Mucosa of descending colon (tissue), 3 donors: Measurements from ENCODE around the gene NUCB2. TPM values are rescaled to one million over a fixed set of nuclear protein-coding genes. Genes with fewer than 3 reads are reported as not detected.

Experiments
- ATAC-seq: fragments of 200-7000 bp; cut with Tn5 transposase; one replicate; pipeline ENCODE4 v1.9.1; 2020; ENCODE audit warnings: mild to moderate bottlenecking, moderate library complexity
- DNase-seq, 3 donors: peaks; one replicate each; pipeline ENCODE4 v3.0.0-alpha.2; 2020
- H3K36me3 ChIP-seq: fragments of 200-600 bp; one replicate; pipeline ENCODE4 v1.8.0; 2021; ENCODE audit warnings: low read depth, mild to moderate bottlenecking
- H3K4me1 ChIP-seq: fragments of 200-600 bp; one replicate; pipeline ENCODE4 v1.8.0; 2021; ENCODE audit warnings: low read depth, mild to moderate bottlenecking
- H3K4me3 ChIP-seq: fragments of 200-600 bp; one replicate; pipeline ENCODE4 v1.8.0; 2021; ENCODE audit warnings: mild to moderate bottlenecking
- H3K9me3 ChIP-seq: fragments of 200-600 bp; one replicate; pipeline ENCODE4 v1.8.0; 2021; ENCODE audit warnings: mild to moderate bottlenecking
- intact Hi-C, 2 donors: fragments of 100-400 bp; cut with DNase I in 1 of 2; cut with micrococcal nuclease in 1 of 2; formaldehyde crosslinking; loops; one replicate each; pipeline versions ENCODE4 v1.11.0 to v1.11.1; 2022; cut with DNase I, micrococcal nuclease
- total RNA-seq, 3 donors: library from RNA; stranded (reverse); fragmentation: NEBNext Ultra II Directional in 2 of 3; extraction: Animal tissue kit (Norgen Biotek cat#: 25700) in 2 of 3; gene quantifications; one replicate each; pipeline versions ENCODE4 v1.2.1 to v1.2.4, GENCODE V29; 2021 to 2023
- TF ChIP-seq, protein P1 (sequence below): fragments of 200-600 bp; IDR thresholded peaks from one replicate; pipeline ENCODE4 v1.8.0; 2022; ENCODE audit warnings: antibody characterized with exemption, mild to moderate bottlenecking
- donor health status: DM: no; HTN: no; CAD: no; lungs with moderate emphysema.
- donor health status: DM: no; HTN: no; CAD: no.
- donor health status: DM: no; HTN: yes; CAD: no.

Gene NUCB2
- total RNA-seq, 3 donors from 2014 or later, result 22.4 to 75.4 (median 49.9) TPM

DNA sequence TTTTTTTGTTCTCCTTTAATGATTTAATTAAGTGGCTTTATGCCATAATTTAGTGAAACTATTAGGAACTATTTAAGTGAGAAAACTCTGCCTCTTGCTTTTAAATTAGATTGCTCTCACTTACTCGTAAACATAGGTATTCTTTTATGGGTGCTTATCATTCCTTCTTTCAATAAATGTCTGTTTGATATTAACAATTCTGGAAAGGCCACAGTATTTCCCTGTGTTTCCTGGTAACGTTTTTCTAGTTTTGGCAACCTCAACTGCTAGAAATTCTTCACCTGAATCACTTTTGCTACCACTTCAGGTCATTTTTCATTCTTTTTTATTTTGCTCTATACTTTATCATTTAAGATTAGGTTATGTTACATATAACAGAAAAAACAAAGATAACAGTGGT, 55.1 kb downstream of the NUCB2 start:
- no peak for DNase-seq
- Histone ChIP-seq H3K4me3 (no peak overlapping the region), H3K36me3 (no peaks in the 10 kb centered on the region), H3K4me1 (no peaks in the 10 kb centered on the region), H3K9me3 (no peaks in the 10 kb centered on the region)
- intact Hi-C loops, result no loop called here
- TF ChIP-seq, protein P1, sequence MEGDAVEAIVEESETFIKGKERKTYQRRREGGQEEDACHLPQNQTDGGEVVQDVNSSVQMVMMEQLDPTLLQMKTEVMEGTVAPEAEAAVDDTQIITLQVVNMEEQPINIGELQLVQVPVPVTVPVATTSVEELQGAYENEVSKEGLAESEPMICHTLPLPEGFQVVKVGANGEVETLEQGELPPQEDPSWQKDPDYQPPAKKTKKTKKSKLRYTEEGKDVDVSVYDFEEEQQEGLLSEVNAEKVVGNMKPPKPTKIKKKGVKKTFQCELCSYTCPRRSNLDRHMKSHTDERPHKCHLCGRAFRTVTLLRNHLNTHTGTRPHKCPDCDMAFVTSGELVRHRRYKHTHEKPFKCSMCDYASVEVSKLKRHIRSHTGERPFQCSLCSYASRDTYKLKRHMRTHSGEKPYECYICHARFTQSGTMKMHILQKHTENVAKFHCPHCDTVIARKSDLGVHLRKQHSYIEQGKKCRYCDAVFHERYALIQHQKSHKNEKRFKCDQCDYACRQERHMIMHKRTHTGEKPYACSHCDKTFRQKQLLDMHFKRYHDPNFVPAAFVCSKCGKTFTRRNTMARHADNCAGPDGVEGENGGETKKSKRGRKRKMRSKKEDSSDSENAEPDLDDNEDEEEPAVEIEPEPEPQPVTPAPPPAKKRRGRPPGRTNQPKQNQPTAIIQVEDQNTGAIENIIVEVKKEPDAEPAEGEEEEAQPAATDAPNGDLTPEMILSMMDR, result no peak
- no peak for ATAC-seq

DNA sequence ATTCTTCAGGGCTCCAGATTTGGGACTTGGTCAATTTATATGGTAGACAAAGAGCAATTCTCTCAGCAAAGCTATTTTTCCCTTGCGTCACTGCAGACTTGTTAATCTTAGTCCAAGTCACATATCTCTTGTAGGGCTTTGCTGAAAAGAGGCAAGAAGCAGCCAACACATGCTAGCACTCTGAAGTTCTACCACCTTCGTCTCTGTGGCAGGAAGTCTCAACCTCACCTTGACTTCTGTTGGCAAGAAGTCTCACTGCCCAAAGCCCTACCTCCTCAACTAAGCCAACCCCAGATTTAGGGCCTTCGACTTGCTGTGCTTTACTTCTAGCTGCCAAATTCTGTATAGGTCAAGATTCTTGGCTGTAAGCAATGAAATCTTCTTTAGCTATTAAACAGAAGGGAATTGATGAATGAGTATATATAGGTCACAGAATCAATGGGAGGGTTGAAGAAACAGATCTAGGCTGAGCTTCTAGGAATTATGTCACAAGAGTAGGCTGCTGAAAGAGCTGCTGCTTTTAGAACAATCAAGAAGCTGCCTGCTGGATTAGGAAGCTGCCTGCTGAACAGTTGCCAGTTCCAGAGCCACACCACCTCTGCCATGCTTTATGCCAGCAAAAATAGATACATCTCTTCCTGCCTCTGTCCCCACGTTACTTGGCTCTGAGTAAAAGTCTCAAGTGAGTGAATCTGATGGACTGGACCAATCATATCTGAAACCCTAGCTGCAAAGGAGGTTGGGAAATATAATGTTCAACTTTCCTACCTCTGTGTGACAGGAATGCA, 57.5 kb downstream of the NUCB2 start:
- Histone ChIP-seq H3K36me3 (no peaks in the 10 kb centered on the region), H3K9me3 (no peaks in the 10 kb centered on the region), H3K4me1 (no peaks in the 10 kb centered on the region), H3K4me3 (no peak overlapping the region)
- intact Hi-C loops, result no loop called here
- ATAC-seq (no peak), DNase-seq (no peak)
- TF ChIP-seq, protein P1, result no peak

DNA sequence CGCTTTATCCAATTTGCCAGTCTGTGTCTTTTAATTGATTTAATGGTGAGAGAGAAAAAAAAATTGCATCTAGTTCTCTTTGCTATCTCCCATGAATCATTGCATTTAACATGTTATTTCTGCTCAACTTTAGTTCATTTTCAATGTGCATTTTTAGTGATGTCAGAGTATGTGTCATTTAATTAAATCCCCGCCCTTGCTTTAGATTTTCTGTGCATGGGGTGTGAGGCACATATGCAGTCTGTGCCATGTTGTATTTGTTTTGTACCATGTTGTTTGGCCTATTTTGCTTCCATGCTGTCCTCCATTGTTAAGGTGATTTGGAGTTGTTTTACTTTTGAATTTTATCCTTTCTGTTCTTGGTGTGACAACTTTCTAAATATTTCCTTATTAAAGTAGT, 66.7 kb downstream of the NUCB2 start:
- DNase-seq (no peak), ATAC-seq (no peak)
- TF ChIP-seq, protein P1, result no peak
- no peaks in the 10 kb centered on the region for H3K36me3 ChIP-seq
- H3K4me3 ChIP-seq, result no peak overlapping the region
- no peaks in the 10 kb centered on the region for H3K4me1 ChIP-seq
- no peaks in the 10 kb centered on the region for H3K9me3 ChIP-seq
- intact Hi-C loops, result no loop called here

DNA sequence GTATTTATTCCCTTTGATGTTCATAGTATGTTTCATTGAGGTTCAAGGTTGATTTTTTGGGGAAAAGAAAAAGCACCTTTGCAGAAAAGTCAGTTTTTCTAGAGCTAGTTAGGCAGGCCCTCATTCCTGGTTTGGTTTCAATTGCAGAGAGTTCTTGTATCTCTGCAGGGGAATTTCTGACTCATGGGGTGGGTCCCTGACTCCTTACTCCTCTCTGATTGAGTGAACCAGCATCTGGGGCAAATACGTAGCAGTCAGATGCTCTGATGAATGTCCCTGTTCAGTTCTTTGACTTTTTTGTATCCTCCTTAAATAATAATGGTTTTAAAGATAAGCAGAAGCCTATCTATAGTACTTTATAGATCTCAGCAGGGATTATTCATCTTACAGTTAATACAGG, 67.4 kb downstream of the NUCB2 start:
- H3K36me3 ChIP-seq, result no peaks in the 10 kb centered on the region
- H3K4me3 ChIP-seq, result no peak overlapping the region
- TF ChIP-seq, protein P1, result no peak
- no peaks in the 10 kb centered on the region for H3K9me3 ChIP-seq
- intact Hi-C loops, result no loop called here
- ATAC-seq, result no peak
- H3K4me1 ChIP-seq, result no peaks in the 10 kb centered on the region
- DNase-seq, result no peak

DNA sequence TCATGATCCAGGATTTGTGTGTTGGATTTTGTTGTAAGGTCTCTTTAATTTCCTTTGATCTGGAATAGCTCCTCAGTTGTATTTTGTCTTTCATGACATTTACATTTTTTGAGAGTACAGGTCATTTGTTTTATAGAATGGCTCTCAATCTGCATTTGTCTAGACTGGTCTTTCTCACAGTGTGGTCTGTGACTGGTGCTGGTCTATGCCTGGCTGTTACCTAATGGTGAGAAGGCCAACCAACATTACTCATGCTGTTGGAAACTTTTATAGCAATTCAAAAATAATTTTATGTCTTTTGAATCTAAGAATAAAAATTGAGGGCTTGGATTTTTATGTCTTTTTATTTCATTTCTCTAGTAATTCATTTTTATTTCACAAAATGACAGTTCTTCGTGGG, 71.1 kb downstream of the NUCB2 start:
- ATAC-seq (no peak), DNase-seq (no peak)
- intact Hi-C loops, result no loop called here
- Histone ChIP-seq H3K36me3 (no peaks in the 10 kb centered on the region), H3K4me1 (peaks cover 4% of the 10 kb centered on the region), H3K9me3 (no peaks in the 10 kb centered on the region), H3K4me3 (no peak overlapping the region)
- TF ChIP-seq, protein P1, result no peak
